ACHN (cell line): Measurements from ENCODE around the gene ZFP30.

ENCODE experiments used
- DNase-seq: peaks from one replicate; pipeline ENCODE4 v3.0.0-alpha.2; 2015
- in situ Hi-C: cut with HindIII; loops from 2 replicates; pipeline ENCODE4 v1.10.0; 2017; ENCODE audit warnings: low sequenced_read_pairs, low pct_ligation_motif_present, low pct_unique_long_range_greater_than_20kb

ZFP30 gene

DNA sequence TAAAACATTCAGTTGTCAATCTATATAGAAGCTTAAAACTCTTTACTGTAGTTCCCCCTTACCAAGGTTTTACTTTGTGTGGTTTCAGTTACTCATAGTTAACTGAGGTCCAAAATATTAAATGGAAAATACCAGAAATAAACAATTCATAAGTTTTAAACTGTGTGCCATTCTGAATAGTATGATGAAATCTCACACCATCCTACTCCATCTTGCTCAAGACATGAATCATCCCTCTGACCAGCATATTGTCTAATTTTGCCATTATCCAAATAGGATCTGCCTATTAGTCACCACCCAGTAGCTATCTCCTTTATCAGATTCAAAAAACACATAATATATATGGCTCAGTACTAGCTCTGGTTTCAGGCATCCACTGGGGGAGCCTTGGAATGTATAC lies 83.1 kb downstream of the ZFP30 start:
- no peak for DNase-seq
- in situ Hi-C loops: no loop called here

DNA sequence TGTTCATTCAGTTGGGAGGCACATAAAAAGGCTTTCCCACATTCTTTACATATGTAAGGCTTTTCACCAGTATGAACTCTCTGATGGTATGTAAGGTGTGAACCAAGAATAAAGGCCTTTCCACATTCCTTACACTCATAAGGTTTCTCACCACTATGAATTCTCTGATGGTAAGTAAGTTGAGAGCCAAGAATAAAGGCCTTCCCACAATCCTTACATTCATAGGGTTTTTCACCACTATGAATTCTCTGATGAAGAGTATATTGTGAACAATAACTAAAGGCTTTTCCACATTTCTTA lies 89.9 kb downstream of the ZFP30 start:
- in situ Hi-C loops: no loop called here
- no peak for DNase-seq

DNA sequence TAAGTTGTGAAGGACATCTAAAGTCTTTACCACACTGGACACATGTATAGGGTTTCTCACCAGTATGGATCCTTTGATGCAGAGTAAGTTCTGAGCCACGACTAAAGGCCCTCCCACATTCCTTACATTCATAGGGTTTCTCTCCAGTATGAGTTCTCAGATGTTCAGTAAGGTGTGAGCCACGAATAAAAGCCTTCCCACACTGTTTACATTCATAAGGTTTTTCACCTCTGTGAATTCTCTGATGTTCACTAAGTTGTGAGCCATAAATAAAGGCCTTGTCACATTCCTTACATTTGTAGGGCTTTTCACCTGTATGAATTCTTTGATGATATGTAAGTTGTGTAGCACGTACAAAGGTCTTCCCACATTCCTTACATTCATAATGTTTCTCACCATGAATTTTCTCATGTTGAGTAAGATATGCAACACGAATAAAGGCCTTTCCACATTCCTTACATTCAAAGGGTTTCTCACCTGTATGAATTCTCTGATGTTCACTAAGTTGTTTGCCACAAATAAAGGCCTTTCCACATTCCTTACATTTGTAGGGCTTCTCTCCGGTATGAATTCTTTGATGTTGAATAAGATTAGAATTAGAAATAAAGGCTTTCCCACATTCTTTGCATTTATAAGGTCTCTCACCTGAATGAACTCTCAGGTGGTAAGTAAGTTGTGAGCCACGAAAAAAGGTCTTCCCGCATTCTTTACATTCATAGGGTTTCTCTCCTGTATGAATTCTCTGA lies 90.5 kb downstream of the ZFP30 start:
- no peak for DNase-seq
- in situ Hi-C loops: no loop called here
